Keratinocyte (primary cell): ENCODE measurements around the gene SVOP.

Experiments
- CTCF ChIP-seq, 3 experiments: IDR thresholded peaks in 1 of 3; conservative IDR thresholded peaks in 1 of 3; optimal IDR thresholded peaks in 1 of 3; 2 replicates in 2 of 3; 3 replicates in 1 of 3; pipeline versions ENCODE3 to v1.5.1; 2011; ENCODE audit warnings: low read length in 3 of 3, mild to moderate bottlenecking in 3 of 3, moderate library complexity in 2 of 3, control low read depth in 1 of 3, inconsistent platforms in 1 of 3; ENCODE audit not compliant: insufficient read depth in 2 of 3; ENCODE audit errors: extremely low read depth in 1 of 3
- EZH2 ChIP-seq: IDR thresholded peaks from one replicate; pipeline ENCODE4 v1.6.1; 2012; ENCODE audit warnings: inconsistent platforms, mild to moderate bottlenecking, low read length, moderate library complexity

GRCh38 chr12:108930756-108931155 is 90.1 kb downstream of the SVOP start:
- no peak for TF ChIP-seq CTCF (optimal IDR thresholded peaks at IDR 0.05 in 1 of 3, IDR thresholded peaks at IDR 0.05 in 1 of 3, conservative IDR thresholded peaks at IDR 0.05 in 1 of 3; ENCODE audit: extremely low read depth in 1 of 3, insufficient read depth in 2 of 3, low read length in 3 of 3)
- no peak for TF ChIP-seq EZH2
